Endothelial cell of umbilical vein (primary cell): ENCODE data around the gene TM4SF18. TPM values are rescaled to one million over a fixed set of nuclear protein-coding genes. Genes with fewer than 3 reads are reported as not detected.

Experiments used
- BruUV-seq: library from RNA; stranded (reverse); fragments of 400-500 nt; replicated peaks from 2 replicates; lab custom pipeline; 2021; lab: Mats Ljungman, UMichigan
- CTCF ChIA-PET: fragments of 300-600, 350-600 bp; sonication (Branson Sonifier 250); formaldehyde crosslinking; loops from one replicate; lab custom pipeline; 2021; ENCODE audit warnings: antibody characterized with exemption, inconsistent platforms; lab: Charles Lee
- POLR2A ChIA-PET: fragments of 300-600, 350-600 bp; sonication (Branson Sonifier 250); formaldehyde crosslinking; loops from one replicate; lab custom pipeline; 2021; ENCODE audit warnings: antibody characterized with exemption, inconsistent platforms; lab: Charles Lee
- DNase-seq: peaks from one replicate; pipeline ENCODE4 v3.0.0-alpha.2; 2011; ENCODE audit warnings: low read depth, low spot score
- FAIRE-seq: peaks from 2 replicates; lab custom pipeline; 2011; peaks lifted over from hg19 to GRCh38; lab: Jason Lieb, UNC
- H2AFZ ChIP-seq: 2 replicates; pipeline ENCODE4 v1.6.0; 2012; ENCODE audit warnings: low read depth, low read length, control low read depth, inconsistent platforms
- H3K27ac ChIP-seq: 2 replicates; pipeline ENCODE4 v1.5.1; 2011; ENCODE audit warnings: low read depth, mild to moderate bottlenecking, control low read depth, low read length, moderate library complexity; ENCODE audit not compliant: insufficient read depth
- H3K27me3 ChIP-seq, 2 experiments: 2 replicates each; pipeline versions ENCODE4 v1.6.0 to v1.6.1; 2011; ENCODE audit warnings: low read length in 2 of 2, mixed read lengths in 1 of 2; ENCODE audit not compliant: control insufficient read depth in 2 of 2, insufficient read depth in 2 of 2
- H3K36me3 ChIP-seq, 2 experiments: 2 replicates in 1 of 2; 3 replicates in 1 of 2; pipeline ENCODE4 v1.5.1; 2011; ENCODE audit warnings: low read length in 2 of 2, mild to moderate bottlenecking in 1 of 2, moderate library complexity in 1 of 2; ENCODE audit not compliant: control insufficient read depth in 2 of 2, insufficient read depth in 2 of 2; ENCODE audit errors: extremely low read depth in 1 of 2
- H3K4me1 ChIP-seq: 3 replicates; pipeline ENCODE4 v1.5.1; 2011; ENCODE audit warnings: mild to moderate bottlenecking, low read length; ENCODE audit not compliant: control insufficient read depth, insufficient read depth; ENCODE audit errors: extremely low read depth
- H3K4me2 ChIP-seq: 2 replicates; pipeline ENCODE4 v1.6.1; 2011; ENCODE audit warnings: low read length, control low read depth, mixed read lengths; ENCODE audit not compliant: insufficient read depth
- H3K4me3 ChIP-seq, 3 experiments: fragments of 200-600 bp in 1 of 3; sonication (generic), shearing (Covaris generic) in 1 of 3; replicated peaks in 1 of 3; 2 replicates each; pipeline ENCODE4 v1.5.1; 2011 to 2016; ENCODE audit warnings: control low read depth in 3 of 3, low read length in 3 of 3, mild to moderate bottlenecking in 2 of 3, inconsistent platforms in 1 of 3, low read depth in 1 of 3, moderate library complexity in 1 of 3; ENCODE audit not compliant: insufficient read depth in 1 of 3
- H3K79me2 ChIP-seq: 2 replicates; pipeline ENCODE4 v1.6.0; 2012; ENCODE audit warnings: low read length, inconsistent platforms; ENCODE audit not compliant: control insufficient read depth, insufficient read depth
- H3K9ac ChIP-seq: replicated peaks from 2 replicates; pipeline ENCODE3; 2011; ENCODE audit warnings: low read length, control low read depth; ENCODE audit not compliant: insufficient read depth; ENCODE audit errors: extremely low read depth
- H3K9me1 ChIP-seq: replicated peaks from 3 replicates; pipeline ENCODE4 v1.6.0; 2011; ENCODE audit warnings: mild to moderate bottlenecking, low read length; ENCODE audit not compliant: control insufficient read depth, insufficient read depth; ENCODE audit errors: extremely low read depth
- H3K9me3 ChIP-seq: replicated peaks from 2 replicates; pipeline ENCODE4 v1.5.1; 2012; ENCODE audit warnings: low read length, inconsistent platforms; ENCODE audit not compliant: control insufficient read depth, insufficient read depth
- H4K20me1 ChIP-seq: replicated peaks from 2 replicates; pipeline ENCODE3; 2011; ENCODE audit warnings: mild to moderate bottlenecking, low read length; ENCODE audit not compliant: control insufficient read depth, insufficient read depth; ENCODE audit errors: extremely low read depth
- CTCF ChIP-seq, 2 donors: IDR thresholded peaks; 1 replicate in 1 of 2; 2 replicates in 1 of 2; pipeline ENCODE4 v1.5.1; 2011; ENCODE audit warnings: low read length in 2 of 2, mild to moderate bottlenecking in 2 of 2, moderate library complexity in 2 of 2, control low read depth in 1 of 2, inconsistent platforms in 1 of 2, low read depth in 1 of 2; ENCODE audit not compliant: insufficient read depth in 1 of 2; ENCODE audit errors: extremely low read depth in 1 of 2
- EZH2 ChIP-seq: IDR thresholded peaks from 2 replicates; pipeline ENCODE4 v1.6.1; 2012; ENCODE audit warnings: borderline replicate concordance, low read depth, mild to moderate bottlenecking, moderate library complexity, low read length, inconsistent platforms; ENCODE audit not compliant: severe bottlenecking
- FOS ChIP-seq: IDR thresholded peaks from 2 replicates; pipeline ENCODE4 v1.6.1; 2011; ENCODE audit warnings: mild to moderate bottlenecking, low read length, moderate library complexity, borderline replicate concordance; ENCODE audit not compliant: insufficient read depth
- MYC ChIP-seq: IDR thresholded peaks from one replicate; pipeline ENCODE4 v1.6.1; 2011; ENCODE audit warnings: mild to moderate bottlenecking, low read depth, low read length
- POLR2A ChIP-seq: IDR thresholded peaks from 2 replicates; pipeline ENCODE4 v1.6.1; 2012; ENCODE audit warnings: low read depth, mild to moderate bottlenecking, control low read depth, low read length
- dilution Hi-C: fragments of 300-500 bp; cut with MboI; formaldehyde crosslinking; loops from one replicate; pipeline ENCODE4 v1.15.0; 2019; ENCODE audit warnings: low sequenced_read_pairs; ENCODE audit not compliant: extremely low pct_ligation_motif_present
- intact Hi-C: fragments of 100-400 bp; cut with micrococcal nuclease; formaldehyde crosslinking; loops from one replicate; pipeline ENCODE4 v1.10.0; 2022
- polyA plus RNA-seq, 4 experiments: library from polyadenylated mRNA; depleted of rRNA in 3 of 4; stranded (reverse) in 3 of 4; unstranded in 1 of 4; fragments of >200 nt; gene quantifications; 2 replicates each; pipeline versions ENCODE4 v1.2.1 to v1.2.3, GENCODE V29; 2011 to 2012; ENCODE audit warnings: missing spikeins in 1 of 4
- total RNA-seq: library from RNA; stranded (reverse); gene quantifications from 2 replicates; pipeline ENCODE4 v1.2.3, GENCODE V29; 2021
- TF ChIP-seq, protein P1 (sequence below): IDR thresholded peaks from 2 replicates; pipeline ENCODE4 v1.6.1; 2011; ENCODE audit not compliant: insufficient read depth, insufficient read length

The TM4SF18 gene
- total and polyA plus RNA-seq, 2 donors (not counting 3 experiments of a cell fraction or from before 2014, with no cell fraction given) = 158 to 163 TPM

DNA sequence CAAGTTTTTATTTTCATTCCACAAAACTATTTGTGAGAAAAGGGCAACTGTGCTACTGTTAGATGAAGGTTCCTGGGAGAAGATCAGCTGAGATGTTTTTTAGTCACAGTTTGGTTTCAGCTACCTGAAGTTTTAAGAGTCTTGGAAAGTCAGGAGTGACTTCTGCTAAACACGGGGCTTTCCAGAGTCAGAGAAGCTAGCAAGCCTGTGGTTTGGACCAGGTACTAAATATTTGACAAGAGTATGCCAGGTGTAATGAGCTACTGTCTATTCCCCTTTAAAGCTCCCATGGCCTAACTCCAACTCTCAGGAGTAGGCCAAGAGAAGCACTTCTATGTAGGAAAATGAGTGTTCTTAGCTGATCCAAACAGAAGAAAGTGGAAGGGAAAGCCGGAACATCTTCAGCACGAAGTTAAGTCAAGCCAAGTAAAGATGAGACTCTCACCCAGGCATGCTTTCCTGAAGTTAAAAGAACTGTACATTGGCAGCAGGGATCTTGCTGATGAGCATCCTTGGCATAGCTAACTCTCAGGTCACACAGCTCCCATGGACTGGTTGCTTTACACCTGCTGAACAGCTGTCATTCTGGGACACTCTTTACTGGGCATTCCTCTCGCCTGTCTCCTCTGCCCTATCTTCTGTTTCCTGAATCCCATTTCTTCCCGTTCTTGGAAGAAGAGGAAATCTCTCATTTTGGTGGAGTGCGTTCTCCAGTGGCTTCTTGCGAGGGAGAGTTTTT, 22.5 kb downstream of the TM4SF18 start:
- ChIA-PET CTCF (interaction anchor here (0.8 to 3.6 kb wide), 4 partner anchors 11 to 178 kb away, joined by 4 to 23 read pairs (median 6); no protein-coding TSS in a partner anchor), POLR2A (interaction anchor here (0.7 kb wide), 1 partner anchor 11 kb away, joined by 3 read pairs; no protein-coding TSS in a partner anchor)
- Histone ChIP-seq H3K27me3 (no peaks in the 10 kb centered on the region), H4K20me1 (no peaks in the 10 kb centered on the region), H3K27ac (no peak overlapping the region), H3K4me2 (no peak overlapping the region), H3K9me3 (no peaks in the 10 kb centered on the region), H3K4me3 (no peak overlapping the region), H3K4me1 (peaks cover 3% of the 10 kb centered on the region), H3K79me2 (no peaks in the 10 kb centered on the region), H3K9ac (no peak overlapping the region), H2AFZ (no peak overlapping the region), H3K36me3 (no peaks in the 10 kb centered on the region), H3K9me1 (no peaks in the 10 kb centered on the region)
- TF ChIP-seq, protein P1, sequence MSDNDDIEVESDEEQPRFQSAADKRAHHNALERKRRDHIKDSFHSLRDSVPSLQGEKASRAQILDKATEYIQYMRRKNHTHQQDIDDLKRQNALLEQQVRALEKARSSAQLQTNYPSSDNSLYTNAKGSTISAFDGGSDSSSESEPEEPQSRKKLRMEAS = no peak
- TF ChIP-seq POLR2A (no peak), EZH2 (no peak), MYC (no peak), FOS (no peak), CTCF (IDR thresholded peaks at IDR 0.05; ENCODE audit: extremely low read depth in 1 of 2, insufficient read depth in 1 of 2, low read depth in 1 of 2, low read length in 2 of 2) (no peak)
- intact Hi-C loops = no loop called here
- BruUV-seq = no TSS peak
- FAIRE-seq (no peak), DNase-seq (no peak)
- dilution Hi-C loops = no loop called here
